C4-2B (cell line): Measurements from ENCODE around the gene SMIM5.

Source experiments
- CTCF ChIP-seq: fragments of 450-650 bp; conservative IDR thresholded peaks from 2 replicates; pipeline ENCODE4 v1.5.1; 2017; ENCODE audit warnings: mild to moderate bottlenecking
- ZFX ChIP-seq: fragments of 450-650 bp; IDR thresholded peaks from 2 replicates; pipeline ENCODE4 v1.6.1; 2017

GRCh38 chr17:75589012-75589918 lies 44.0 kb upstream of the SMIM5 start:
- peak; percentile 88 for TF ChIP-seq CTCF
- peak; percentile 54; the same call in 1 of the 2 replicates for TF ChIP-seq ZFX
